Left lung (tissue), 10 donors: ENCODE measurements around the gene CTAG1A. TPM values are rescaled to one million over a fixed set of nuclear protein-coding genes. Genes with fewer than 3 reads are reported as not detected.
"Not testable (repeated sequence)": the region's sequence is repeated elsewhere in the genome, so short reads cannot be mapped to it uniquely, and the experiment has no call there.

Experiments used
- ATAC-seq: fragments of 200-7000 bp; cut with Tn5 transposase; one replicate; pipeline ENCODE4 v1.9.1; 2020; ENCODE audit warnings: moderate library complexity
- DNase-seq, 4 donors: peaks; one replicate each; pipeline ENCODE4 v3.0.0-alpha.2; 2013 to 2020
- H3K27ac ChIP-seq, 2 donors: fragments of 200-600 bp; sonication (generic) in 1 of 2; one replicate each; pipeline versions ENCODE4 v1.5.0 to v1.8.0; 2020 to 2021
- H3K27me3 ChIP-seq, 2 donors: fragments of 200-600 bp; sonication (generic) in 1 of 2; one replicate each; pipeline versions ENCODE4 v1.5.0 to v1.8.0; 2020 to 2021
- H3K36me3 ChIP-seq, 2 donors: fragments of 200-600 bp; sonication (generic) in 1 of 2; one replicate each; pipeline versions ENCODE4 v1.5.0 to v1.8.0; 2020 to 2021
- H3K4me1 ChIP-seq, 2 donors: fragments of 200-600 bp; one replicate each; pipeline ENCODE4 v1.8.0; 2021
- H3K4me3 ChIP-seq, 2 donors: fragments of 200-600 bp; sonication (generic) in 1 of 2; one replicate each; pipeline versions ENCODE4 v1.5.0 to v1.8.0; 2020 to 2021; ENCODE audit warnings: mild to moderate bottlenecking in 1 of 2
- H3K9me3 ChIP-seq, 2 donors: fragments of 200-600 bp; sonication (generic) in 1 of 2; one replicate each; pipeline versions ENCODE4 v1.5.0 to v1.8.0; 2020 to 2021
- CTCF ChIP-seq, 2 donors: fragments of 200-600 bp; sonication (generic) in 1 of 2; IDR thresholded peaks; one replicate each; pipeline versions ENCODE4 v1.5.0 to v1.8.0; 2021; ENCODE audit warnings: antibody characterized with exemption in 2 of 2
- intact Hi-C, 2 donors: fragments of 100-400 bp; cut with DNase I; formaldehyde crosslinking; loops; one replicate each; pipeline versions ENCODE4 v1.11.2 to v1.14.2; 2022
- polyA plus RNA-seq, 6 donors: library from polyadenylated mRNA; unstranded; fragments of 120-200 nt; gene quantifications; one replicate each; pipeline ENCODE4 v1.2.1, GENCODE V29; 2013; ENCODE audit not compliant: insufficient read length in 6 of 6
- total RNA-seq, 2 donors: library from RNA; stranded (reverse); fragmentation: NEBNext Ultra II Directional; extraction: Animal tissue kit (Norgen Biotek cat#: 25700); gene quantifications; one replicate each; pipeline ENCODE4 v1.2.1, GENCODE V29; 2021
- donor health status: DM: no; HTN: yes; CAD: no.
- donor health status: DM: no; HTN: no; CAD: no.

Gene CTAG1A
- total and polyA plus RNA-seq, 8 donors: not detected

GRCh38 chrX:154602226-154602625 lies 17.3 kb downstream of the CTAG1A start:
- Histone ChIP-seq H3K27ac (no peak overlapping the region), H3K9me3 (no peaks in the 10 kb centered on the region), H3K27me3 (no peaks in the 10 kb centered on the region), H3K36me3 (no peaks in the 10 kb centered on the region), H3K4me3 (no peak overlapping the region), H3K4me1 (no peaks in the 10 kb centered on the region)
- TF ChIP-seq CTCF (IDR thresholded peaks at IDR 0.05): no peak
- no peak for ATAC-seq
- intact Hi-C loops: no loop called here
- DNase-seq: peak in 1 of 4 donors; percentile 28

GRCh38 chrX:154602766-154603437 lies 18.0 kb downstream of the CTAG1A start:
- Histone ChIP-seq H3K4me1 (no peaks in the 10 kb centered on the region), H3K9me3 (no peaks in the 10 kb centered on the region), H3K36me3 (no peaks in the 10 kb centered on the region), H3K27ac (no peak overlapping the region), H3K4me3 (no peak overlapping the region), H3K27me3 (no peaks in the 10 kb centered on the region)
- DNase-seq (no peak), ATAC-seq (no peak)
- no peak for TF ChIP-seq CTCF (IDR thresholded peaks at IDR 0.05)
- intact Hi-C loops: no loop called here

- Histone ChIP-seq H3K4me1 (no peaks in the 10 kb centered on the region), H3K36me3 (no peaks in the 10 kb centered on the region), H3K27ac (no peak overlapping the region), H3K9me3 (no peaks in the 10 kb centered on the region), H3K27me3 (no peaks in the 10 kb centered on the region), H3K4me3 (no peak overlapping the region)
- intact Hi-C loops: no loop called here
- TF ChIP-seq CTCF (IDR thresholded peaks at IDR 0.05): no peak
- DNase-seq (peak in 1 of 4 donors; percentile 28), ATAC-seq (peak; percentile 65)
Observed at GRCh38 chrX:154603438-154604430, 18.8 kb downstream of the CTAG1A start.

- Histone ChIP-seq H3K27ac (no peak overlapping the region), H3K4me3 (no peak overlapping the region), H3K9me3 (no peaks in the 10 kb centered on the region), H3K36me3 (no peaks in the 10 kb centered on the region), H3K27me3 (no peaks in the 10 kb centered on the region), H3K4me1 (no peaks in the 10 kb centered on the region)
- intact Hi-C loops: no loop called here
- no peak for TF ChIP-seq CTCF (IDR thresholded peaks at IDR 0.05)
- ATAC-seq: no peak
- DNase-seq: no peak
Observed at GRCh38 chrX:154605566-154605965, 20.6 kb downstream of the CTAG1A start.

GRCh38 chrX:154607370-154607769 lies 22.4 kb downstream of the CTAG1A start:
- intact Hi-C loops: no loop called here
- Histone ChIP-seq H3K4me3 (no peak overlapping the region), H3K27ac (no peak overlapping the region), H3K36me3 (no peaks in the 10 kb centered on the region), H3K27me3 (no peaks in the 10 kb centered on the region), H3K4me1 (no peaks in the 10 kb centered on the region), H3K9me3 (no peaks in the 10 kb centered on the region)
- ATAC-seq (no peak), DNase-seq (no peak)
- no peak for TF ChIP-seq CTCF (IDR thresholded peaks at IDR 0.05)

- DNase-seq, H3K4me1 ChIP-seq, H3K9me3 ChIP-seq, H3K4me3 ChIP-seq, H3K36me3 ChIP-seq, H3K27me3 ChIP-seq, ATAC-seq, intact Hi-C loops, H3K27ac ChIP-seq: not testable (repeated sequence)
Observed at GRCh38 chrX:154607976-154608375, 23.0 kb downstream of the CTAG1A start.

- ATAC-seq, H3K27ac ChIP-seq, H3K4me3 ChIP-seq, intact Hi-C loops, DNase-seq, H3K27me3 ChIP-seq, H3K9me3 ChIP-seq, H3K4me1 ChIP-seq, H3K36me3 ChIP-seq: not testable (repeated sequence)
Observed at GRCh38 chrX:154608823-154609222, 23.9 kb downstream of the CTAG1A start.

GRCh38 chrX:154611146-154611545 lies 26.2 kb downstream of the CTAG1A start:
- H3K36me3 ChIP-seq, H3K27ac ChIP-seq, H3K4me1 ChIP-seq, H3K9me3 ChIP-seq, ATAC-seq, DNase-seq, H3K27me3 ChIP-seq, intact Hi-C loops, H3K4me3 ChIP-seq: not testable (repeated sequence)
